Skeletal muscle tissue (tissue), 4 donors: ENCODE measurements around the gene ZNF229. TPM values are rescaled to one million over a fixed set of nuclear protein-coding genes. Genes with fewer than 3 reads are reported as not detected.
"Not testable (repeated sequence)": the region's sequence is repeated elsewhere in the genome, so short reads cannot be mapped to it uniquely, and the experiment has no call there.

Source experiments
- H3K27ac ChIP-seq: one replicate; pipeline ENCODE4 v1.7.0; 2013; ENCODE audit warnings: mild to moderate bottlenecking, low read depth, low read length, inconsistent platforms
- H3K27me3 ChIP-seq, 3 donors: one replicate each; pipeline ENCODE4 v1.7.0; 2013; ENCODE audit warnings: low read length in 3 of 3; ENCODE audit not compliant: control insufficient read depth in 3 of 3, insufficient read depth in 3 of 3
- H3K36me3 ChIP-seq, 3 donors: one replicate each; pipeline ENCODE4 v1.7.0; 2013; ENCODE audit warnings: low read length in 3 of 3; ENCODE audit not compliant: control insufficient read depth in 3 of 3, insufficient read depth in 3 of 3
- H3K4me1 ChIP-seq, 3 donors: one replicate each; pipeline ENCODE4 v1.7.0; 2013; ENCODE audit warnings: low read length in 3 of 3, mild to moderate bottlenecking in 3 of 3; ENCODE audit not compliant: control insufficient read depth in 3 of 3, insufficient read depth in 3 of 3
- H3K4me3 ChIP-seq, 3 donors: one replicate each; pipeline ENCODE4 v1.7.0; 2013; ENCODE audit warnings: low read length in 3 of 3
- H3K9ac ChIP-seq, 3 donors: one replicate each; pipeline ENCODE4 v1.7.0; 2013; ENCODE audit warnings: low read length in 3 of 3, mild to moderate bottlenecking in 3 of 3, moderate library complexity in 2 of 3, low read depth in 1 of 3
- H3K9me3 ChIP-seq, 3 donors: one replicate each; pipeline ENCODE4 v1.7.0; 2013; ENCODE audit warnings: low read length in 3 of 3; ENCODE audit not compliant: control insufficient read depth in 3 of 3
- total RNA-seq: library from RNA; depleted of rRNA; stranded (reverse); fragments of >200 nt; gene quantifications from one replicate; pipeline ENCODE4 v1.2.3, GENCODE V29; 2014
- donor health status: Osteomylitis.

Gene ZNF229
- 6.8 TPM for total RNA-seq

DNA sequence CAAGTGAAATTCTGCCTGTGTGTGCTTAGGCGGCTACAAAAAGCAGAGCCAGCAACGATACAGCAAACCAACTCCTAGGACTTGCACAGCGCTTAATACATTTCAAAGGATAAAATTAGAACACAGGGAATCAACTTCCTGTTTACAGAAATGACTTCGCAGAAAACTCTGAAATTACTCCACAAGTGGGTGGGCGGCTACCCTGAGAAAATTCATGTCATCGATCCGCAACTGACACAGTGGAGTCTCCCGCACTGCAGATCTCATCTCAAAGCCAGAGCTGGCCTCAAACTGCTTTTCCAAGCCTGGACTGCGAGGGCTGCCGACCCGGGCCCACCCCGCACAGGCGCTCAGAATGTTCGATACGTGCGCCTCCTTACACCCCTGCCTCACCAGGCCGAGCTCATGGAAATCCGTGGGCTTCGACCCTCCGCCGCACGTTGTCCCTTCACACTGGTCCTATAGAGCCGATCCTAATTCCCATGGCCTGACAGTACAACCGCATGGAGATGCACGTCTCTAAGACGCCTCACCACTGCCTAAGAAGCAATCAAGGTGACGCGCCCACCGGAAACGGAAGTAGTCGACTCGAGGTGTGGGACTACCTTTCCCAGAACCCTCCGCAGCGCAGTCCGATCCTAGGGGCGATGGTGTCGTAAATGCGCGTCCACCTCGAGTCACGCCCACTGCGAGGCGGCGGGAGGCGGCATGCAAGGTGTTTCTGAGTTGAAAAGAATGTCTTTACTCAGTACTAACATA is at the start of gene ZNF229:
TSS of gene ZNF229 (minus strand) at position 557 of the 759 bp plus-strand sequence. CDS start 5,625 bp downstream, outside the sequence.
- peak within 1 kb of the TSS; percentile 62 to 81 (median 68) for H3K9ac ChIP-seq
- H3K4me3 ChIP-seq, result peak within 1 kb of the TSS; percentile 86 to 95 (median 88)
- peaks cover 0 to 3% (median 0%) of the 10 kb centered on the region in 3 donors for H3K27me3 ChIP-seq
- no peak within 1 kb of the TSS for H3K27ac ChIP-seq
- peaks cover 0 to 3% (median 0%) of the 10 kb centered on the region in 3 donors for H3K4me1 ChIP-seq
- peaks cover 5 to 17% (median 13%) of the 10 kb centered on the region in 3 donors for H3K9me3 ChIP-seq
- H3K36me3 ChIP-seq, result peaks cover 9 to 20% (median 13%) of the 10 kb centered on the region in 3 donors

DNA sequence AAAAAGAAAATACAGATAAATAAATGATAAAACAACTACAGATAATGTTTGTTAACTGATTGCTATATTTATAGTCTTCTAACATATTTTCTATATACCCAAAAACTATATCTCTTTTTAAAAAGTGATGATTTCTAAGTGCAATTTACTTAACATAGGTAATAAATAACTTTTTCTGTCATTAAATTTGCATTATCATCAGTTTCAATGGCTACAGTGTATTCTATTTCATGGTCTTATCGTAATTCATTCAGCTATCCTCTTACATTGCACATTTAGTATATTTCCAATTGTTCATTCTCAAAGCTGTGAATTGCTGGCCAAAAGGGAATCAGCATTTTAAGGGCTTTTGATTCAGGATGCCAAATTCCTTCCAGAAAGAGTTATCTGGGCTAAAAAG is 48.4 kb upstream of the ZNF229 start:
- Histone ChIP-seq H3K4me1 (peaks cover 13 to 15% (median 15%) of the 10 kb centered on the region in 3 donors), H3K27me3 (no peaks in the 10 kb centered on the region), H3K9ac (no peak overlapping the region), H3K36me3 (peaks cover 59 to 68% (median 67%) of the 10 kb centered on the region in 3 donors), H3K9me3 (peaks cover 29 to 48% (median 44%) of the 10 kb centered on the region in 3 donors), H3K27ac (no peak overlapping the region), H3K4me3 (no peak overlapping the region)

- H3K9ac ChIP-seq, result no peak overlapping the region
- no peaks in the 10 kb centered on the region for H3K4me1 ChIP-seq
- H3K27me3 ChIP-seq, result no peaks in the 10 kb centered on the region
- H3K27ac ChIP-seq, result no peak overlapping the region
- H3K4me3 ChIP-seq, result peak overlapping the region in 1 of 3 donors; percentile 56
- peaks cover 73 to 96% (median 83%) of the 10 kb centered on the region in 3 donors for H3K9me3 ChIP-seq
- H3K36me3 ChIP-seq, result peaks cover 59 to 60% (median 60%) of the 10 kb centered on the region in 3 donors
These were observed 28.5 kb upstream of the ZNF229 start for GRCh38 chr19:44476559-44477408.

DNA sequence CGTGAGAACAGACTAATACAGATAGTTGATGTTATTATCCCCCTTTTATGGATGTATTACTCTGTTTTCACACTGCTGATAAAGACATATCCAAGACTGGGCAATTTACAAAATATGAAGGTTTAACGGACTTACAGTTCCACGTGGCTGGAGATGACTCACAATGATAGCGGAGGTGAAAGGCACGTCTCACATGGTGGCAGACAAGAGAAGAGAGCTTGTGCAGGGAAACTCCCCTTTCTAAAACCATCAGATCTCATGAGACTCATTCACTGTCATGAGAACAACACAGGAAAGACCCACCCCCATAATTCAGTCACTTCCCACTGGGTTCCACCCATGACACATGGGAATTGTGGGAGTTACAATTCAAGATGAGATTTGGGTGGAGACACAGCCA is 20.5 kb upstream of the ZNF229 start:
- H3K9ac ChIP-seq, H3K36me3 ChIP-seq, H3K27ac ChIP-seq, H3K27me3 ChIP-seq, H3K4me1 ChIP-seq, H3K4me3 ChIP-seq: not testable (repeated sequence)
- peaks cover 25 to 56% (median 34%) of the 10 kb centered on the region in 3 donors for H3K9me3 ChIP-seq

DNA sequence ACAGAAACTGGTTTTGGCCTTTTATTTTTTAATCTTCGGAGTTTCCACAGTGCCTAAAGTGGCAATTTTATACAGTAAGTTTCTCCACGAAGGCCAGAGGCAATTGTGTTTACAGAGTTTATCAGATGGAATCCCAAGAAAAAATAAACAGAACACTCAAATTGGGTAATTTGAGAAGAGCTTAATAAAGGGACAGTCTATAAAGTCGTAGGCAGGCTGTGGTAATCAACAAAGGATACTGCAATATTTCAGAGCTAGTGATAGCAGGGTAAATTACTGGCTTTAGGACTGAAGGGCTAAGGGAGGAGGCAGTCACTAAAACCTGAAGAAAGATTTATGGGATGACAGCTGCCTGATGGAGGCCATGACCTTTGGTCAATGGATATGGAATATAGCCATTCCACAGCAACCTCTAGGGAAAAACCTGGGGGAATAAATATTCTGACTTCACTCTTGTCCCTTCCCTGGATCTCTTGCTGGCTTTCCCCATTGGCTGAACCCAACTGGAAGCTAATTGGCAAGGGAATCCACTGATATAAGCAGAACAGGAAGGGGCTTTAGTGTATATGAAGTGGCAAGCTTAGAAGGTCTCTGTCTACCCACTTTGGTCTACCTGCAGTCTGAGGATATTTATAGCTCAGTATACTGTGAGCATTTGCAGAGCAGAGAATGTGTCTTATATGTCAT is 14.5 kb upstream of the ZNF229 start:
- H3K4me3 ChIP-seq, H3K4me1 ChIP-seq, H3K36me3 ChIP-seq, H3K27me3 ChIP-seq, H3K27ac ChIP-seq, H3K9ac ChIP-seq: not testable (repeated sequence)
- H3K9me3 ChIP-seq, result peaks cover 7 to 16% (median 13%) of the 10 kb centered on the region in 3 donors

- H3K4me1 ChIP-seq, H3K27me3 ChIP-seq, H3K4me3 ChIP-seq, H3K36me3 ChIP-seq, H3K27ac ChIP-seq, H3K9ac ChIP-seq: not testable (repeated sequence)
- peaks cover 3 to 20% (median 15%) of the 10 kb centered on the region in 3 donors for H3K9me3 ChIP-seq
These were observed 7.7 kb upstream of the ZNF229 start for GRCh38 chr19:44456016-44456415.

GRCh38 chr19:44455100-44455499 is 6.8 kb upstream of the ZNF229 start:
- Histone ChIP-seq H3K27me3 (peaks cover 0 to 3% (median 0%) of the 10 kb centered on the region in 3 donors), H3K36me3 (no peaks in the 10 kb centered on the region), H3K9me3 (peaks cover 3 to 25% (median 15%) of the 10 kb centered on the region in 3 donors), H3K27ac (no peak overlapping the region), H3K9ac (no peak overlapping the region), H3K4me1 (no peaks in the 10 kb centered on the region), H3K4me3 (no peak overlapping the region)

DNA sequence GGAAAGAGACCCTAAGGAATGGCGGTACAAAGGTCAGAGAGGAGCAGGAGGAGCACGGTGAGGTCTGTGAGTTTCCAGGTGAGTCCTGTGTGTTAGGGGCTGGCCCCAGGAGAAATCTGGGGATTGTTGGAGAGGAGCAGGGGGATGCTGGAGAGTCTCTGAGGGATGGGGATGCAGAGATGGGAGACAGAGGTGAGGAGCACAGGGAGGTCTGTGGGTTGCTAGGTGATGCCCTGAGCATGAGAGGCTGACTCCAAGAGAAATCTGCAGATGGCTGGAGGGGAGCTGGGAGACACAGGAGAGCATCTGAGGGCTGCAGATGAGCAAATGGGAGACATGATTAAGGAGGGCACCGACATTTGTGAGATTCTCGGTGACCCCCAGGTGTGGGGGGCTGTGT is 4.1 kb upstream of the ZNF229 start:
- no peak overlapping the region for H3K27ac ChIP-seq
- peaks cover 7 to 24% (median 15%) of the 10 kb centered on the region in 3 donors for H3K9me3 ChIP-seq
- H3K9ac ChIP-seq, result no peak overlapping the region
- peaks cover 0 to 3% (median 0%) of the 10 kb centered on the region in 3 donors for H3K4me1 ChIP-seq
- H3K36me3 ChIP-seq, result no peaks in the 10 kb centered on the region
- peaks cover 0 to 3% (median 0%) of the 10 kb centered on the region in 3 donors for H3K27me3 ChIP-seq
- H3K4me3 ChIP-seq, result no peak overlapping the region

GRCh38 chr19:44451687-44452086 is 3.4 kb upstream of the ZNF229 start:
- peaks cover 7 to 21% (median 8%) of the 10 kb centered on the region in 3 donors for H3K9me3 ChIP-seq
- H3K27me3 ChIP-seq, result peaks cover 0 to 3% (median 0%) of the 10 kb centered on the region in 3 donors
- no peak overlapping the region for H3K4me3 ChIP-seq
- no peak overlapping the region for H3K27ac ChIP-seq
- H3K36me3 ChIP-seq, result peaks cover 0 to 2% (median 0%) of the 10 kb centered on the region in 3 donors
- peaks cover 0 to 3% (median 0%) of the 10 kb centered on the region in 3 donors for H3K4me1 ChIP-seq
- H3K9ac ChIP-seq, result no peak overlapping the region
